Measurements from ENCODE around the gene PRKCE. TPM values are rescaled to one million over a fixed set of nuclear protein-coding genes. Genes with fewer than 3 reads are reported as not detected.

Gene PRKCE
- total and polyA plus RNA-seq, 2 of the 8 experiments (the other 6 are each of a cell fraction or from before 2014, with no cell fraction given): 0.54 to 2.1 TPM

- CTCF ChIA-PET (ENCODE audit: partially characterized antibody): interaction anchor here (0.7 to 1.8 kb wide), 20 partner anchors 14 to 317 kb away, joined by 3 to 6 read pairs (median 3); no protein-coding TSS in a partner anchor
- no peak for DNase-seq (ENCODE audit: low read depth in 1 of 2, low spot score in 2 of 2)
- no peak for FAIRE-seq
Measured at GRCh38 chr2:45943219-45944044, 292.0 kb downstream of the PRKCE start.

More at GRCh38 chr2:45943219-45944044, 292.0 kb downstream of the PRKCE start:
- H3K4ac ChIP-seq (replicated peaks; ENCODE audit: insufficient read length, low read depth, low read length): no peak overlapping the region
- H2BK15ac ChIP-seq (ENCODE audit: low read length): no peak overlapping the region
- no peak overlapping the region; the same call in 1 of the 2 replicates for H4K8ac ChIP-seq (ENCODE audit: extremely low read depth, insufficient read depth, low read length)
- H4K5ac ChIP-seq (ENCODE audit: insufficient read length, low read depth, low read length): no peak overlapping the region
- H2BK12ac ChIP-seq (ENCODE audit: low read depth, low read length): no peak overlapping the region
- peaks cover 0 to 1% of the 10 kb centered on the region in 2 experiments for H4K20me1 ChIP-seq (replicated peaks in 1 of 2; ENCODE audit: control insufficient read depth in 1 of 2, insufficient read depth in 2 of 2, low read length in 2 of 2)
- H3K4me1 ChIP-seq (replicated peaks in 1 of 4; ENCODE audit: control insufficient read depth in 3 of 4, insufficient read depth in 4 of 4, low read length in 3 of 4): peaks cover 0 to 6% (median 0%) of the 10 kb centered on the region in 4 experiments; a peak in 1 of 7 replicates
- no peak overlapping the region for H3K4me3 ChIP-seq (ENCODE audit: extremely low read depth in 1 of 4, insufficient read depth in 2 of 4, low read depth in 3 of 4, low read length in 4 of 4)
- no peak overlapping the region for H2BK20ac ChIP-seq (ENCODE audit: low read length)
- no peak overlapping the region for H3K27ac ChIP-seq (ENCODE audit: low read depth, low read length)
- no peaks in the 10 kb centered on the region for H3K79me2 ChIP-seq (ENCODE audit: control insufficient read depth in 1 of 2, insufficient read depth in 2 of 2, low read length in 2 of 2)
- H3K79me1 ChIP-seq (ENCODE audit: low read depth, low read length): no peaks in the 10 kb centered on the region
- TF ChIP-seq CTCF (IDR thresholded peaks at IDR 0.05; ENCODE audit: control extremely low read depth in 1 of 3, insufficient read depth in 1 of 3, low read depth in 1 of 3, low read length in 3 of 3): peak; percentile 5 to 36 (median 26); a peak in 2 of 4 replicates
- TF ChIP-seq RAD21 (IDR thresholded peaks at IDR 0.05 in 1 of 2, conservative IDR thresholded peaks at IDR 0.05 in 1 of 2; ENCODE audit: low read depth in 2 of 2, low read length in 2 of 2): peak in 1 of 2 experiments; percentile 25; a peak in 1 of 4 replicates
- no peak for TF ChIP-seq SRF (IDR thresholded peaks at IDR 0.05; ENCODE audit: low read depth, low read length)
- no peak overlapping the region for H2AFZ ChIP-seq (ENCODE audit: low read length)
- POLR2A ChIA-PET (ENCODE audit: partially characterized antibody): no interaction called here
- 73% methylated on average over 14 of the region's 14 CpGs; no CpG with 5 or more reads in 1 of the 2 experiments for WGBS, 2 experiments (ENCODE audit: extremely low coverage in 1 of 2, insufficient coverage in 1 of 2, insufficient read length in 1 of 2, insufficient replicate concordance in 2 of 2, low coverage in 1 of 2, low lambda C conversion rate in 2 of 2, missing lambda C conversion rate in 1 of 2)
- H3K9ac ChIP-seq (replicated peaks in 1 of 4; ENCODE audit: extremely low read depth in 1 of 4, low read depth in 3 of 4, low read length in 3 of 4): no peak overlapping the region
- no peak overlapping the region for H2BK5ac ChIP-seq (ENCODE audit: low read depth, low read length)
- H3K4me2 ChIP-seq (ENCODE audit: insufficient read depth in 1 of 2, low read depth in 2 of 2, low read length in 2 of 2): no peak overlapping the region
- no peaks in the 10 kb centered on the region for H3K9me3 ChIP-seq (ENCODE audit: insufficient read depth in 2 of 2, low read depth in 1 of 2, low read length in 1 of 2)
- H3K56ac ChIP-seq (replicated peaks; ENCODE audit: insufficient read length, low read depth, low read length): no peak overlapping the region
- H2BK120ac ChIP-seq (replicated peaks; ENCODE audit: low read depth, low read length): no peak overlapping the region
- no peak overlapping the region for H3K18ac ChIP-seq (ENCODE audit: extremely low read depth, low read length)
- H3K23ac ChIP-seq (ENCODE audit: insufficient read length): no peak overlapping the region
- H4K91ac ChIP-seq (replicated peaks; ENCODE audit: insufficient read length, low read length): no peak overlapping the region
- no peaks in the 10 kb centered on the region for H3K36me3 ChIP-seq (ENCODE audit: control insufficient read depth in 2 of 4, insufficient read depth in 4 of 4, low read length in 3 of 4)
- no peaks in the 10 kb centered on the region for H3K23me2 ChIP-seq (ENCODE audit: low read depth, low read length)
- no peaks in the 10 kb centered on the region for H3K27me3 ChIP-seq (replicated peaks in 1 of 4; ENCODE audit: control insufficient read depth in 3 of 4, extremely low read depth in 1 of 4, insufficient read depth in 3 of 4, low read length in 3 of 4)
- no peak overlapping the region for H2AK5ac ChIP-seq (ENCODE audit: low read depth, low read length)
- H3K14ac ChIP-seq (ENCODE audit: insufficient read length): no peak overlapping the region
